K562 (cell line): Measurements from ENCODE around the gene GNPAT. TPM values are rescaled to one million over a fixed set of nuclear protein-coding genes. Genes with fewer than 3 reads are reported as not detected.

Experiments
- ATAC-seq: fragments of 200-7000 bp; cut with Tn5 transposase; 3 replicates; pipeline ENCODE4 v1.9.1; 2020; ENCODE audit warnings: moderate library complexity
- BruUV-seq: library from RNA; stranded (reverse); fragments of 400-500 nt; replicated peaks from 2 replicates; lab custom pipeline; 2021; lab: Mats Ljungman, UMichigan
- CTCF ChIA-PET: fragments of 300-600 bp; formaldehyde crosslinking; extraction: SDS; loops from one replicate; lab custom pipeline; 2021; ENCODE audit warnings: low intra/inter-chr PET ratio; lab: Yijun Ruan, JAX
- POLR2A ChIA-PET: fragments of 300-600, 350-650 bp; sonication (Branson Sonifier 250); formaldehyde crosslinking; extraction: SDS; loops from one replicate; lab custom pipeline; 2021; ENCODE audit warnings: antibody characterized with exemption, inconsistent platforms; lab: Yijun Ruan, JAX
- DNase-seq, 4 experiments: peaks; one replicate each; pipeline versions ENCODE4 v3.0.0 to v3.0.0-alpha.2; 2011 to 2018; ENCODE audit warnings: low spot score in 3 of 4, mixed read lengths in 3 of 4; ENCODE audit errors: extremely low read depth in 1 of 4
- FAIRE-seq: peaks from 2 replicates; lab custom pipeline; 2011; peaks lifted over from hg19 to GRCh38; lab: Jason Lieb, UNC
- H2AFZ ChIP-seq: 2 replicates; pipeline ENCODE4 v1.6.0; 2011; ENCODE audit warnings: low read depth, low read length, control low read depth, inconsistent platforms
- H3K27ac ChIP-seq: fragments of 200-600 bp; 3 replicates; pipeline ENCODE4 v1.8.0; 2011; ENCODE audit warnings: low read depth, mild to moderate bottlenecking, control low read depth, inconsistent platforms, low read length, moderate library complexity, mixed read lengths; ENCODE audit errors: extremely low read depth
- H3K27me3 ChIP-seq, 2 experiments: fragments of 300-600 bp in 1 of 2; 2 replicates in 1 of 2; 3 replicates in 1 of 2; pipeline versions ENCODE4 v1.6.0 to v1.8.0; 2011; ENCODE audit warnings: inconsistent platforms in 2 of 2, low read length in 2 of 2, mild to moderate bottlenecking in 1 of 2, mixed read lengths in 1 of 2, moderate library complexity in 1 of 2; ENCODE audit not compliant: control insufficient read depth in 2 of 2, insufficient read depth in 2 of 2
- H3K36me3 ChIP-seq: fragments of 300-600 bp; 3 replicates; pipeline ENCODE4 v1.8.0; 2011; ENCODE audit warnings: mild to moderate bottlenecking, low read length, inconsistent platforms; ENCODE audit not compliant: control insufficient read depth, insufficient read depth
- H3K4me1 ChIP-seq, 2 experiments: fragments of 200-600 bp in 1 of 2; replicated peaks in 1 of 2; 2 replicates in 1 of 2; 3 replicates in 1 of 2; pipeline versions ENCODE4 v1.5.1 to v1.8.0; 2011; ENCODE audit warnings: inconsistent platforms in 2 of 2, low read length in 2 of 2, mild to moderate bottlenecking in 1 of 2, mixed read lengths in 1 of 2, moderate library complexity in 1 of 2; ENCODE audit not compliant: control insufficient read depth in 2 of 2, insufficient read depth in 2 of 2
- H3K4me2 ChIP-seq: 2 replicates; pipeline ENCODE4 v1.6.1; 2011; ENCODE audit warnings: low read length, control low read depth, inconsistent platforms, mixed read lengths; ENCODE audit not compliant: insufficient read depth
- H3K4me3 ChIP-seq: fragments of 200-600 bp; sonication (generic), shearing (Covaris generic); 2 replicates; pipeline ENCODE4 v1.5.1; 2016; ENCODE audit warnings: control low read depth, inconsistent platforms
- H3K79me2 ChIP-seq: fragments of 200-600 bp; 3 replicates; pipeline ENCODE4 v1.8.0; 2011; ENCODE audit warnings: low read length, inconsistent platforms; ENCODE audit not compliant: control insufficient read depth, insufficient read depth
- H3K9ac ChIP-seq, 2 experiments: 2 replicates each; pipeline versions ENCODE4 v1.6.0 to v1.6.1; 2011; ENCODE audit warnings: low read depth in 2 of 2, low read length in 2 of 2, control low read depth in 1 of 2, inconsistent platforms in 1 of 2, mild to moderate bottlenecking in 1 of 2, mixed read lengths in 1 of 2; ENCODE audit not compliant: insufficient read depth in 1 of 2
- H3K9me1 ChIP-seq: one replicate; pipeline ENCODE4 v1.6.0; 2011; ENCODE audit warnings: inconsistent platforms, mild to moderate bottlenecking, low read length, moderate library complexity; ENCODE audit not compliant: control insufficient read depth, insufficient read depth
- H3K9me3 ChIP-seq: replicated peaks from 2 replicates; pipeline ENCODE4 v1.5.1; 2011; ENCODE audit warnings: low read depth, low read length, inconsistent platforms; ENCODE audit not compliant: control insufficient read depth, insufficient read depth
- H4K20me1 ChIP-seq: replicated peaks from 2 replicates; pipeline ENCODE4 v1.6.1; 2011; ENCODE audit warnings: low read length, inconsistent platforms, mixed read lengths; ENCODE audit not compliant: control insufficient read depth, insufficient read depth
- ATF4 ChIP-seq: fragments of 450-650 bp; formaldehyde crosslinking; IDR thresholded peaks from 2 replicates; pipeline ENCODE4 v1.4.0; 2022; ENCODE audit warnings: mild to moderate bottlenecking, moderate library complexity
- COPS2 ChIP-seq: fragments of 450-650 bp; conservative IDR thresholded peaks from 2 replicates; pipeline ENCODE4 v1.6.1; 2016; ENCODE audit warnings: mild to moderate bottlenecking, moderate library complexity
- FOXP1 ChIP-seq: sonication (generic); formaldehyde crosslinking; IDR thresholded peaks from 2 replicates; pipeline ENCODE4 v1.8.0; 2022; ENCODE audit warnings: mild to moderate bottlenecking, missing genetic modification reagents
- NFIC ChIP-seq: fragments of 450-650 bp; IDR thresholded peaks from 2 replicates; pipeline ENCODE4 v1.6.1; 2017; ENCODE audit warnings: mild to moderate bottlenecking, inconsistent platforms
- RNF2 ChIP-seq: sonication (generic); IDR thresholded peaks from 2 replicates; pipeline ENCODE4 v1.6.1; 2016
- SMARCA5 ChIP-seq: fragments of 450-650 bp; IDR thresholded peaks from 2 replicates; pipeline ENCODE4 v1.6.1; 2016
- TAF1 ChIP-seq: IDR thresholded peaks from 2 replicates; pipeline ENCODE4 v1.6.1; 2011; ENCODE audit warnings: mild to moderate bottlenecking, low read length, moderate library complexity; ENCODE audit not compliant: insufficient read depth, control insufficient read depth, severe bottlenecking; ENCODE audit errors: extremely low read depth
- TEAD2 ChIP-seq: fragments of 450-650 bp; IDR thresholded peaks from 2 replicates; pipeline ENCODE4 v1.6.1; 2016; ENCODE audit warnings: missing genetic modification characterization, control low read depth, missing compliant biosample characterization
- WHSC1 ChIP-seq: IDR thresholded peaks from one replicate; pipeline ENCODE4 v1.6.1; 2012; ENCODE audit warnings: low read length, control low read depth, inconsistent platforms
- ZMIZ1 ChIP-seq, 2 experiments: fragments of 150-350 bp in 1 of 2; IDR thresholded peaks; 2 replicates each; pipeline ENCODE4 v1.6.1; 2012 to 2016; ENCODE audit warnings: low read depth in 2 of 2, low read length in 2 of 2, mild to moderate bottlenecking in 1 of 2, moderate library complexity in 1 of 2
- ZNF282 ChIP-seq: sonication (generic); formaldehyde crosslinking; IDR thresholded peaks from 2 replicates; pipeline ENCODE4 v1.8.1; 2023; ENCODE audit warnings: missing genetic modification reagents
- WGBS: fragments of 100-300 bp; shearing (Covaris generic); methylation state at CpG from one replicate; pipeline ENCODE4 v1.1.6; 2016; ENCODE audit warnings: low coverage, mixed read lengths; ENCODE audit not compliant: insufficient coverage; ENCODE audit errors: missing lambda C conversion rate; 5-methylcytosine and 5-hydroxymethylcytosine counted together
- in situ Hi-C: fragments of 300-500 bp; cut with MboI; formaldehyde crosslinking; loops from 4 replicates; pipeline ENCODE4 v1.15.0; 2018; ENCODE audit warnings: inconsistent platforms, mixed read lengths
- intact Hi-C: fragments of 100-400 bp; cut with micrococcal nuclease; formaldehyde crosslinking; loops from 2 replicates; pipeline ENCODE4 v1.14.2; 2022
- polyA plus RNA-seq, 8 experiments: library from polyadenylated mRNA; depleted of rRNA in 4 of 8; stranded (reverse) in 5 of 8; unstranded in 3 of 8; fragments of >200 nt; fragmentation: Nextera tagmentation in 2 of 8; fragmentation: Illumina TruSeq in 1 of 8; extraction: Ambion mirVana in 2 of 8; extraction: Trizol in 1 of 8; gene quantifications; 2 replicates each; pipeline versions ENCODE4 v1.2.1 to v1.2.3, GENCODE V29; 2011 to 2014; ENCODE audit warnings: inconsistent platforms in 1 of 8, missing spikeins in 1 of 8
- total RNA-seq, 7 experiments: library from RNA; depleted of rRNA in 6 of 7; stranded (reverse); fragments of >200 nt in 6 of 7; fragmentation: Illumina TruSeq in 2 of 7; extraction: Trizol in 2 of 7; gene quantifications; 2 replicates each; pipeline versions ENCODE4 v1.2.1 to v1.2.3, GENCODE V29; 2011 to 2021; ENCODE audit warnings: low replicate concordance in 1 of 7
- TF ChIP-seq, protein P1 (sequence below): IDR thresholded peaks from 3 replicates; pipeline ENCODE4 v1.6.1; 2011; ENCODE audit warnings: borderline replicate concordance, mild to moderate bottlenecking, moderate library complexity; ENCODE audit not compliant: insufficient read length; ENCODE audit errors: extremely low read depth
- TF ChIP-seq, protein P2 (sequence below), 2 experiments: fragments of 450-650 bp in 1 of 2; sonication (generic) in 1 of 2; formaldehyde crosslinking in 1 of 2; IDR thresholded peaks in 1 of 2; conservative IDR thresholded peaks in 1 of 2; 2 replicates each; pipeline versions ENCODE4 v1.6.1 to v1.8.1; 2016 to 2023; ENCODE audit warnings: mild to moderate bottlenecking in 2 of 2, moderate library complexity in 2 of 2, inconsistent platforms in 1 of 2, missing genetic modification reagents in 1 of 2

Gene GNPAT
- total and polyA plus RNA-seq, 9 of the 15 experiments (the other 6 are each of a cell fraction or from before 2014, with no cell fraction given), result 32.1 to 68.8 (median 50.7) TPM

GRCh38 chr1:231286603-231287002 is 45.6 kb downstream of the GNPAT start (continued):
- no peak for TF ChIP-seq ZMIZ1 (IDR thresholded peaks at IDR 0.05; ENCODE audit: low read depth in 2 of 2, low read length in 2 of 2)
- TF ChIP-seq, all 486 proteins: peak for 1

DNA sequence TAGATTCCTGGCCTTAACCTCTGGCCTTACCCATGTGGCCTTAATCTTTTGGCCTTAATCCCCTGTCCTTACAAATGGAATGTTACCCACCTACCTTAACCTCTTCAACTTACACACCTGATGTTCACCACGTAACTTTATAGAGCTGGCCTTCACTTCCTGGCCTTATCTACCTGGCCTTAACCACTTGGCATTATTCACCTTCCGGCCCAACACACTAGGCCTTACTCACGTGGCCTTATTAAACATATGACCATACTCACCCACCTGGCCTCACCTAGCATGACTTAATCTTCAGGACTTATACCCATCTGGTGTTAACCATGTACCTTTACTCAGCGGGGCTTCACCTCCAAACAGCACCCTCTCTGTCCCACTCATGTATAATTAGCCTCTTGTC is 54.9 kb downstream of the GNPAT start:
- WGBS, result 46% methylated on average over 4 of the region's 4 CpGs
- ChIA-PET CTCF (no interaction called here), POLR2A (interaction anchor here (0.7 kb wide), 1 partner anchor 283 kb away, joined by 3 read pairs; no protein-coding TSS in a partner anchor)
- intact Hi-C loops (no loop called here), in situ Hi-C loops (no loop called here)
- Histone ChIP-seq H3K4me3 (no peak overlapping the region), H3K36me3 (no peaks in the 10 kb centered on the region), H3K27ac (no peak overlapping the region), H3K9me1 (no peaks in the 10 kb centered on the region), H2AFZ (no peak overlapping the region), H4K20me1 (no peaks in the 10 kb centered on the region), H3K4me1 (no peaks in the 10 kb centered on the region), H3K9ac (no peak overlapping the region), H3K27me3 (peaks cover 19 to 20% of the 10 kb centered on the region in 2 experiments), H3K9me3 (no peaks in the 10 kb centered on the region), H3K4me2 (no peak overlapping the region), H3K79me2 (no peaks in the 10 kb centered on the region)
- no TSS peak for BruUV-seq
- ATAC-seq, result no peak
- no peak for DNase-seq
- FAIRE-seq, result no peak
- TF ChIP-seq RNF2 (no peak), WHSC1 (no peak), TAF1 (no peak), TEAD2 (tag) (no peak), COPS2 (no peak), NFIC (no peak), ZNF282 (no peak), FOXP1 (no peak), ATF4 (CRISPR knock-in tag) (no peak), SMARCA5 (no peak)
- TF ChIP-seq, protein P1, sequence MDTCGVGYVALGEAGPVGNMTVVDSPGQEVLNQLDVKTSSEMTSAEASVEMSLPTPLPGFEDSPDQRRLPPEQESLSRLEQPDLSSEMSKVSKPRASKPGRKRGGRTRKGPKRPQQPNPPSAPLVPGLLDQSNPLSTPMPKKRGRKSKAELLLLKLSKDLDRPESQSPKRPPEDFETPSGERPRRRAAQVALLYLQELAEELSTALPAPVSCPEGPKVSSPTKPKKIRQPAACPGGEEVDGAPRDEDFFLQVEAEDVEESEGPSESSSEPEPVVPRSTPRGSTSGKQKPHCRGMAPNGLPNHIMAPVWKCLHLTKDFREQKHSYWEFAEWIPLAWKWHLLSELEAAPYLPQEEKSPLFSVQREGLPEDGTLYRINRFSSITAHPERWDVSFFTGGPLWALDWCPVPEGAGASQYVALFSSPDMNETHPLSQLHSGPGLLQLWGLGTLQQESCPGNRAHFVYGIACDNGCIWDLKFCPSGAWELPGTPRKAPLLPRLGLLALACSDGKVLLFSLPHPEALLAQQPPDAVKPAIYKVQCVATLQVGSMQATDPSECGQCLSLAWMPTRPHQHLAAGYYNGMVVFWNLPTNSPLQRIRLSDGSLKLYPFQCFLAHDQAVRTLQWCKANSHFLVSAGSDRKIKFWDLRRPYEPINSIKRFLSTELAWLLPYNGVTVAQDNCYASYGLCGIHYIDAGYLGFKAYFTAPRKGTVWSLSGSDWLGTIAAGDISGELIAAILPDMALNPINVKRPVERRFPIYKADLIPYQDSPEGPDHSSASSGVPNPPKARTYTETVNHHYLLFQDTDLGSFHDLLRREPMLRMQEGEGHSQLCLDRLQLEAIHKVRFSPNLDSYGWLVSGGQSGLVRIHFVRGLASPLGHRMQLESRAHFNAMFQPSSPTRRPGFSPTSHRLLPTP, result no peak
- TF ChIP-seq, protein P2, sequence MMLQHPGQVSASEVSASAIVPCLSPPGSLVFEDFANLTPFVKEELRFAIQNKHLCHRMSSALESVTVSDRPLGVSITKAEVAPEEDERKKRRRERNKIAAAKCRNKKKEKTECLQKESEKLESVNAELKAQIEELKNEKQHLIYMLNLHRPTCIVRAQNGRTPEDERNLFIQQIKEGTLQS (IDR thresholded peaks at IDR 0.05), result no peak
- TF ChIP-seq, protein P2 (CRISPR knock-in tag; conservative IDR thresholded peaks at IDR 0.05), result no peak
